SJSA1 (cell line): ENCODE measurements around the gene DLL4. TPM values are rescaled to one million over a fixed set of nuclear protein-coding genes. Genes with fewer than 3 reads are reported as not detected.

Experiments
- DNase-seq, 2 experiments: peaks; one replicate each; pipeline ENCODE4 v3.0.0-alpha.2; 2015 to 2020; ENCODE audit warnings: low spot score in 2 of 2, low read depth in 1 of 2
- H3K27ac ChIP-seq: fragments of 250-450 bp; sonication (Bioruptor Pico); 2 replicates; pipeline ENCODE4 v1.5.1; 2020; ENCODE audit warnings: mild to moderate bottlenecking, moderate library complexity
- H3K27me3 ChIP-seq: fragments of 250-450 bp; sonication (Bioruptor Pico); replicated peaks from 2 replicates; pipeline ENCODE4 v1.5.1; 2020; ENCODE audit warnings: mild to moderate bottlenecking, moderate library complexity
- H3K36me3 ChIP-seq: fragments of 250-450 bp; sonication (Bioruptor Pico); 2 replicates; pipeline ENCODE4 v1.5.1; 2020; ENCODE audit warnings: mild to moderate bottlenecking
- H3K4me1 ChIP-seq: fragments of 250-450 bp; sonication (Bioruptor Pico); replicated peaks from 2 replicates; pipeline ENCODE4 v1.6.1; 2021; ENCODE audit warnings: mild to moderate bottlenecking
- H3K4me3 ChIP-seq: fragments of 250-450 bp; sonication (Bioruptor Pico); 2 replicates; pipeline ENCODE4 v1.5.1; 2020; ENCODE audit warnings: mild to moderate bottlenecking
- H3K9me3 ChIP-seq: fragments of 250-450 bp; sonication (Bioruptor Pico); replicated peaks from 2 replicates; pipeline ENCODE4 v1.5.1; 2020; ENCODE audit warnings: mild to moderate bottlenecking
- total RNA-seq: library from RNA; depleted of rRNA; stranded (reverse); fragments of >200 nt; shearing (Covaris generic); gene quantifications from 2 replicates; pipeline ENCODE4 v1.2.3, GENCODE V29; 2014; rRNA removed

The DLL4 gene
- total RNA-seq = not detected in 2 replicates

DNA sequence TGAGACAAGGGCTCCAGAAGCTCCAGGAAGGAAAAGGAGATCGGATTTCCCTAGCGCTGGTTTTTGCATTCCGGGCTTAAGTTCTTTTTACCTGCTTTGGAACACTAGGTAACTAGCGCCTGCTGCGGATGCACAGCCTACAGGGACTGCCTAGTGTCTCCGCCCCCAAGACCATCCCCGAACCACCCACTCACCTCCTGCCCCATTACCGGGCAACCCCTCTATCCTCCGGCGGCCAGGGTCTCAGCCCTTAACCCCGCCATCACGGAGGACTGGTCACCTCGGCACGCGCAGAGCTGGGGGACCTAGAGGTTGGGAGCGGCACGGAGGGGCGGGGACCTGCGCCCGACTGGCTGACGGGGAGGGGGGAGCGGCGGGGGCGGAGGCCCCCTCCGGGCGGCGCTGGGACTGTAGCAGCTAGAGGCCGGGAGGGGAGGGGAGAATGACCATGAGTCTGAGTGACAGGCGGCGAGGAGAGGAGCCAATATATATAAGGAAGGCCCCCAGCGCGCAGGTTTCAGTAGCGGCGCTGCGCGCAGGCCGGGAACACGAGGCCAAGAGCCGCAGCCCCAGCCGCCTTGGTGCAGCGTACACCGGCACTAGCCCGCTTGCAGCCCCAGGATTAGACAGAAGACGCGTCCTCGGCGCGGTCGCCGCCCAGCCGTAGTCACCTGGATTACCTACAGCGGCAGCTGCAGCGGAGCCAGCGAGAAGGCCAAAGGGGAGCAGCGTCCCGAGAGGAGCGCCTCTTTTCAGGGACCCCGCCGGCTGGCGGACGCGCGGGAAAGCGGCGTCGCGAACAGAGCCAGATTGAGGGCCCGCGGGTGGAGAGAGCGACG lies at the start of gene DLL4:
Gene DLL4, plus strand, starts transcription at position 520 of the 839 bp plus-strand sequence. CDS start 329 bp downstream, outside the sequence.
- H3K36me3 ChIP-seq = no peaks in the 10 kb centered on the region
- H3K27me3 ChIP-seq = peaks cover 78% of the 10 kb centered on the region
- H3K27ac ChIP-seq = no peak within 1 kb of the TSS
- H3K4me1 ChIP-seq = peaks cover 38% of the 10 kb centered on the region
- peak within 1 kb of the TSS; percentile 15 for H3K4me3 ChIP-seq
- no peaks in the 10 kb centered on the region for H3K9me3 ChIP-seq
- no peak for DNase-seq

DNA sequence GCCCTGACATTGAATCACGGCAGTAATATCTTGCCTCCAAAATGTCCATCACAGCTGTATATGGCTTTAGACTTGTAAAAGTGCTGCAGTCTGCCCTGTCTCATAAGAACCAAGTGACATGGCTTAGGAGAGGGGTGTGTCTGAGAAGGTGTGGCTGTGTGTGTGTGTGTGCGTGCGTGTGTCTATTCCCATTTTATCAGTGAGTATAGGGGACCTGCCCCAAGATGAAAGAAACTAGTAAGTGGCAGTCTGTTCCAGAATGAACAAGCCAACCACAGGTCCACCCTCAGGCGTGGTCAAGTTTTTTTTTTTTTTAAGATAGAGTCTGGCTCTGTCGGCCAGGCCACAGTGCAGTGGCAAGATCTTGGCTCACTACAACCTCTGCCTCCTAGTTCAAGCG lies 49.5 kb upstream of the DLL4 start:
- DNase-seq = no peak
- Histone ChIP-seq H3K27ac (no peak overlapping the region), H3K4me3 (no peak overlapping the region), H3K9me3 (no peaks in the 10 kb centered on the region), H3K4me1 (no peaks in the 10 kb centered on the region), H3K36me3 (no peaks in the 10 kb centered on the region), H3K27me3 (no peaks in the 10 kb centered on the region)

DNA sequence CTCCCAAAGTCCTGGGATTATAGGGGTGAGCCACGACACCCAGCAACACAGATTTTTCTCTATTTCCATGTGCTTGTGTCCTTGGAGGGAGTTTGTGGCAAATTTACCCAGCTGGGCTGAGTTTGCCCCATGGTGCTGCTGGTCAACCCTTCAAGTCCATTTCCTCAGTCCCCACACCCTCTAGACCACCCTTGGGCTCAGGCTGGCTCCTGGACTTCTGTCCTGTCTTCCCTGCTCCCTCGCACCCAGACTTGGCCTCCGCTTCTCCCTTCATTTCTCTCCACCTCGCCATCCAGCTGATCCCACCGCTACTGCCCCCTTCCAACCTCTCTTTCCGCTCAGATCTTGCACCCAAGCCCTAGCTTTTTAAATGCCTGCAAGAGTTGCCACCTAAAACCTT lies 47.8 kb upstream of the DLL4 start:
- H3K9me3 ChIP-seq = no peaks in the 10 kb centered on the region
- no peaks in the 10 kb centered on the region for H3K4me1 ChIP-seq
- no peak for DNase-seq
- no peak overlapping the region for H3K4me3 ChIP-seq
- no peak overlapping the region for H3K27ac ChIP-seq
- H3K36me3 ChIP-seq = no peaks in the 10 kb centered on the region
- no peaks in the 10 kb centered on the region for H3K27me3 ChIP-seq

DNA sequence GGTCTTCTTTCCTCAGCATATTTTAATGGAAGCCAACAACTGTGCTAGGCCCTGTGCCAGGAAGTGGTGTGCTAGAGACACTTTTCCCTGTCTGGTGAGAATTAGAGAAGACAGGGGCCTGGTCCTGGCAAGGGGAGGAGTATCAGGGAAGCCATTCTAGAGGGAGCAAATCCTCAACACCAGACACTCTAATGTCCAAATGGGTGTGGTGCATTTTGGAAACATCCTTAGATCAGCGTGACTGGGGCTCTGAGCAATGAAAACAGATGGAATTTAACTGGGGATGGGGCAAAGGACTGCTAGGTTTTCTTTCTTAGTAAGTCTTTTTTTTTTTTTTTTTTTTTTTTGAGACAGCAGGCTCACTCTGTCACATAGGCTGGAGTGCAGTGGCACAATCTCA lies 42.6 kb upstream of the DLL4 start:
- no peak for DNase-seq
- Histone ChIP-seq H3K36me3 (no peaks in the 10 kb centered on the region), H3K4me3 (no peak overlapping the region), H3K27ac (no peak overlapping the region), H3K9me3 (no peaks in the 10 kb centered on the region), H3K4me1 (no peaks in the 10 kb centered on the region), H3K27me3 (no peaks in the 10 kb centered on the region)

DNA sequence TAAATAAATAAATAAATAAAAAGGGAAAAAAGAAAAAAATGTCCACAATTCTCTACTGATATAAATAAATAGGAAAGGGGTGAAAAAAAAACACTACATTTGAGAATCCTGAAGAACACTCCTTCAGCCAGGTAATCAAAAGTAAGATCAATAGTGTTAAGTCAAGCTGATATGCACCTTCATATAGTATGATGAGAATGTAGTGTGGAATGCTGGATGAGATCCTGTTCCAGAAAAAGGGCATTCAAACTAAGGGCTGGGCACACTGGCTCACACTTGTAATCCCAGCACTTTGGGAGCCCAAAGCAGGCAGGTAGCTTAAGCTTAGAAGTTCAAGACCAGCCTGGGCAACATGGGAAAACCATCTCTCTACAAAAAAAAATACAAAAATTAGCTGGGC lies 40.0 kb upstream of the DLL4 start:
- H3K9me3 ChIP-seq = no peaks in the 10 kb centered on the region
- no peak for DNase-seq

DNA sequence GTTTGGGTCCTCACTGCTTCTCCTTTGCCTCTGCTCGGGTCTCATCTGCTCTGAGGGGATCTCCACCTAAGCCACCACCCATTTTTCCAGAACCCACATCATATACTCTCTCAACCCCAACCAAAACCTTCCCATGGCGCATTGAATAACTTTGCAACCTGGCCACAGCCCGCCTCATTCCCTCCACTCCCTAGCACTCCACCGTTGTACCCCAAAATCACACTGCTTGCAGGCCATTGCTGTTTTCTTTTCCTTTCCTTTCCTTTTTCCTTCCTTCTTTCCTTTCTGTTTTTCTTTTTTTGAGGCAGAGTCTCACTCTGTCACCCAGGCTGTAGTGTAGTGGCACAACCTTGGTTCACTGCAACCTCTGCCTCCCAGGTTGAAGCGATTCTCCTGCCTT lies 38.0 kb upstream of the DLL4 start:
- DNase-seq = no peak
- peaks cover 11% of the 10 kb centered on the region for H3K4me1 ChIP-seq
- no peaks in the 10 kb centered on the region for H3K9me3 ChIP-seq
- H3K27me3 ChIP-seq = no peaks in the 10 kb centered on the region
- peaks cover 12% of the 10 kb centered on the region for H3K36me3 ChIP-seq
- H3K27ac ChIP-seq = no peak overlapping the region
- H3K4me3 ChIP-seq = no peak overlapping the region

More for the DNA sequence above, 40.0 kb upstream of the DLL4 start:
- no peaks in the 10 kb centered on the region for H3K27me3 ChIP-seq
- H3K36me3 ChIP-seq = no peaks in the 10 kb centered on the region
- peaks cover 5% of the 10 kb centered on the region for H3K4me1 ChIP-seq
- no peak overlapping the region for H3K27ac ChIP-seq
- no peak overlapping the region for H3K4me3 ChIP-seq

DNA sequence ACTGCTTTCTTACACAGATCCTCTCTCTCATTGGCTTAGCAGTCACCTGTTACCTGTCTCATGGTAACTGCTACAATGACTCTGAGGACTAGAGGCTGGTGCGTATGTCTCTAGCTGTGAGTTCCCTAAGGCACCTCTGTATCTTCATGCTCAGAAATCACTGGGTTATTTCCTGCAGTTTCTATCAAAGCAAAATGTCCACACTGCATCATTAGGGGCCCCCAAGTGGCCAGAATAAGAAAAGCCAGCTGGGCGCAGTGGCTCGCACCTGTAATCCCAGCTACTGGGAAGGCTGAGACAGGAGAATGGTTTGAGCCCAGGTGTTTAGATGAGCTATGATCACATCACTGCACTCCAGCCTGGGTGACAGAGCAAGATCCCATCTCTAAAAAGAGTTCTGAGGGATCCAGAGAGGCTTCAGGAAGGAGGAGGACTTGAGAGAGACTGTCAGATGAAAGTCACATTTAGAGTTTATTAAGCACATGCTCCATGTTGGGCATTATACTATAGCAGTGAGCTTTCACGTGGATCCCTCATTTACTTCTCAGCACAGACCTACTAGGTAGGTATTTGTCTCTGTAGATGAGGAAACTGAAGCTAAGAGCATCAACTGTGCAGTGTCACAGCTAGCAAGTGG lies 37.2 kb upstream of the DLL4 start:
- Histone ChIP-seq H3K4me3 (no peak overlapping the region), H3K4me1 (peaks cover 11% of the 10 kb centered on the region), H3K27ac (no peak overlapping the region), H3K9me3 (no peaks in the 10 kb centered on the region), H3K27me3 (no peaks in the 10 kb centered on the region), H3K36me3 (peaks cover 20% of the 10 kb centered on the region)
- DNase-seq = peak in 1 of 2 experiments; percentile 40

DNA sequence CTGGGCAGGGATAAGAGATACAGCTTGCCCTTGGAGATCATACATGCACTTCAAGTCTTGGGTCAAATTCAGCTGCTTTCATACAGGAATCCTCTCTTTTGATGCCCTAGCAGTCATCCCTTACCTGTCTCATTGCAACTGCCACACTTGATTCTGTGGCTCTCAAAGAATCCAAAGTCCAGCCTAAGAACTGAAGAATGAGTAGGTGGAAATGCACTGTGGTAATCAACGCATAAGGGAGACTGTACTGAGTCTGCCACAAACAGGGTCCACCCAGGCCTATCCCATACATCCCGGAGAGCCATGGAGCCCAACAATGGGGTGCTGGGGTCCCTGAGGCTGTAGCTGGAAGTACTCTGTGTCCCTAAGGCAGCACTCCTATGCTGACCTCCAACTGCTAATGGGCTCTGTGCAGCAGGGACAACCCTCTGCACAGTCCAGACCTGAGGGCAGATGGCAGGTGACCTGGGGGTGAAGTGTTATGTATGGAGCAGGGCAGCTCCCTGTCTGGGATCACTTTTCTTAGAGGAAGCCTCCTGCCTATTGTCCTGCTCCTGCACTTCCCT lies 36.6 kb upstream of the DLL4 start:
- H3K27me3 ChIP-seq = no peaks in the 10 kb centered on the region
- H3K27ac ChIP-seq = no peak overlapping the region
- peaks cover 11% of the 10 kb centered on the region for H3K4me1 ChIP-seq
- no peak for DNase-seq
- H3K36me3 ChIP-seq = peaks cover 24% of the 10 kb centered on the region
- H3K4me3 ChIP-seq = no peak overlapping the region
- no peaks in the 10 kb centered on the region for H3K9me3 ChIP-seq

DNA sequence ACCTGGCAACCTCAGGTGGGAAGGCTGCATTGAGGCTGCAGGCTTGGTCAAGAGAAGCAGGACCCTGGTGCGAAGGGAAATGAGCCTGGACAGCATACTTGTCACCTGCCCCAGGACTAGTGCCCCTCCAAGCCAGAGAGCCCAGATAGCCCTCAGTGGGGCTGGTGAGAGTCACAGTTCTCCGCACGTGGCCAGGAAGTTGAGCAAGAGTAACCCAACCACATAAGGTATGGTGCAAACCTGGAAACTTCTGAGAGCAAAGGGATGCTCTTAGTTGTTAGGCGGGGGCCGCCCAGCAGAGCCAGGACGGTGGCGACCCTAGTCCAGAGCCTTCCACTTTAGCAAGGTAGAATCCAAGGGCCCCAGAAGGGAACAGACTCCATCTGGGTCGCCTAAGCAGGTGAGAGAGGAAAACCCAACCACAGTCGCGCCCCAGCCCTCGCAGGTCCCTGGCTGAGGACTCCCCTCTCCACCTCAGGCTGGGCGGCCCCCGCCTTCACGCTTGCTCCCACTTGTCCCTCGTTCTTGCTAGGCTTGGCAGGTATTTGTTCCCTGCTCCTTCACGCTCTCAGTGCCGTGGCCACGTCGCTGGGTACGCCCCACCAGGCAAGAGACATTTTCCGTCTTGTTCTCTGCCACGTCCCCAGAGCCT lies 36.0 kb upstream of the DLL4 start:
- no peak overlapping the region for H3K27ac ChIP-seq
- no peak overlapping the region for H3K4me3 ChIP-seq
- DNase-seq = no peak
- H3K36me3 ChIP-seq = peaks cover 27% of the 10 kb centered on the region
- H3K9me3 ChIP-seq = no peaks in the 10 kb centered on the region
- no peaks in the 10 kb centered on the region for H3K27me3 ChIP-seq
- H3K4me1 ChIP-seq = peaks cover 11% of the 10 kb centered on the region

DNA sequence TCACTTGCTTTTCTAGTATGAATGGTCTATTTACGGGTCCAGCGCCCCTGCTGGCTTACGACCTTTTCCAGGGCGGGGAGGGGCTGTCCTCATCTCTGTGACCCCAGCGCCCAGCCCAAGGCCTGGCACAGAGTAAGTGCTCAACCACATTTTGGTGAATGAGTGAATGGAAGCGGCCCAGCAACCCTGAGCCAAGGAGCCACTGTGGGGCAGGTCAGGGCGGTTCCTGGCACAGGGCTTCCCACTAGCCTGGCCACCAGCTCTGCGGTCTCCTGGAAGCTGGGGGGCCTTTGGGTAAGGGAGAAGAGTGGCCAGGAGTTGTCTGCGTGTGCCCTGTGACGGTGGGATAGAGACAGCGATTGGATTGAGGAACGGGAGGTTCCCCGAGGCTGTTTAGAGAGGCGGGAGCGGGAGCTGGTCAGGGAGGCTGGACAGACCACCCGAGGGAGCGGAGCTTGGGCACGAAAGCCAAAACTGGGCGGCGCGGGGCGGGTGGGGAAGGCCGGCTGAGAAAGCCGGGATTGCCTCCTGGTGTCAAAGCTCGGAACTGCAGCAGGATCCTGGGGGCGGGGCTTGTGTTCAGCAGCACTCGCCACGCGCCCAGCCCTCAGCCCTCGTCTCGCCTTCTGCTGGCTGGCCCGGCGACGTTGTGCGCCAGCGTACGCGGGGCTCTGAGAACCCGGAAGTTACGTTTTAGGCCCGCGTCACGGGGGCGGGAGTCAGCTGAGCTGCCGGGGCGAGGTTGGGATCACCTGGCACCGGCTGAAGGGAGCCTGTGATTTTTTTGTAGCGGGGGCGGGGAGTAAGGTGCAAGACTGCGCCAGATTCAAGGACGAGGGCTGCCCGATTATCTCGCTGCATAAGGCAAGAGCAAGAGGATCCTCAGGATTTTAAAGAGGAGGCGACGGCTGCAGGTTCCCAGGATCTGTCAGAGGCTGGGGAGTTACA lies 35.1 kb upstream of the DLL4 start, which contains the start of gene VPS18:
Gene VPS18, plus strand, starts transcription at position 718 of the 948 bp plus-strand sequence. CDS start 319 bp downstream, outside the sequence.
- Histone ChIP-seq H3K4me3 (peak within 1 kb of the TSS; percentile 71), H3K4me1 (peaks cover 11% of the 10 kb centered on the region), H3K27ac (peak within 1 kb of the TSS; percentile 61), H3K27me3 (no peaks in the 10 kb centered on the region), H3K36me3 (peaks cover 36% of the 10 kb centered on the region), H3K9me3 (no peaks in the 10 kb centered on the region)
- peak; percentile 95 to 98 for DNase-seq

DNA sequence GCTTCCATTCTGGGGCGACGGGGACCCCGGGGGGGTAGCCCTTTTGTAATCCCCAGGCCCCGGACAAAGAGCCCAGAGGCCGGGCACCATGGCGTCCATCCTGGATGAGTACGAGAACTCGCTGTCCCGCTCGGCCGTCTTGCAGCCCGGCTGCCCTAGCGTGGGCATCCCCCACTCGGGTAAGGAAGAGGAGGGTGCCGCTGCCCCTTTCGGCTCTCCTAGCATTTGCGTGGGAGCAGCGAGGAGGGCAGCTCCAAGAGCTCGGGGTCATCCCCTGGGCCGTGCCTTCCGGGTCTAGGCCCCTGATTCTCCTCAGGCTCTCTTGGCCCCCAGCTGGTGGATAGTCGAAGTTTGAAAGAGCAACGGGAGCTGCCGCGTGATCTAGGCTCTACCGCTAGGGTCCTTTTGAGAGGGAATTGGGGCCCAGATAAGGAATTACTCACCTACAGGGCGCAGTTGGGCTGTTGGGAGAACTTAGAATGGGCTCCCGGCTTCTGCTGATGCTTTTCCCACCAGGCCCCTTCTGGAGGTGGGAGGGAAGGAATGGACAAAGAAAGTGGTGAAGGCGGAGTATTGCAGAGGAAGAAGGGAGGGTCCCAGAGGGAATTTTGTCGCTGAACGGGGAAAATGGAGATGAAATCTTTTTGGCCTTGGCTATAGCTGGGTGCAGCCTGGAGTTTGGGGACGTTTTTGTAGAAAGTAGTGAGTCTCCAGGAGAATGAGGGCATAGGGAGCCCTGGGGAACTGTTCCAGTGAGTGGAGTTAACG lies 34.3 kb upstream of the DLL4 start:
- Histone ChIP-seq H3K27me3 (no peaks in the 10 kb centered on the region), H3K4me1 (peaks cover 11% of the 10 kb centered on the region), H3K9me3 (no peaks in the 10 kb centered on the region), H3K27ac (peak overlapping the region; percentile 61), H3K36me3 (peaks cover 44% of the 10 kb centered on the region), H3K4me3 (peak overlapping the region; percentile 71)
- peak; percentile 77 to 82 for DNase-seq

DNA sequence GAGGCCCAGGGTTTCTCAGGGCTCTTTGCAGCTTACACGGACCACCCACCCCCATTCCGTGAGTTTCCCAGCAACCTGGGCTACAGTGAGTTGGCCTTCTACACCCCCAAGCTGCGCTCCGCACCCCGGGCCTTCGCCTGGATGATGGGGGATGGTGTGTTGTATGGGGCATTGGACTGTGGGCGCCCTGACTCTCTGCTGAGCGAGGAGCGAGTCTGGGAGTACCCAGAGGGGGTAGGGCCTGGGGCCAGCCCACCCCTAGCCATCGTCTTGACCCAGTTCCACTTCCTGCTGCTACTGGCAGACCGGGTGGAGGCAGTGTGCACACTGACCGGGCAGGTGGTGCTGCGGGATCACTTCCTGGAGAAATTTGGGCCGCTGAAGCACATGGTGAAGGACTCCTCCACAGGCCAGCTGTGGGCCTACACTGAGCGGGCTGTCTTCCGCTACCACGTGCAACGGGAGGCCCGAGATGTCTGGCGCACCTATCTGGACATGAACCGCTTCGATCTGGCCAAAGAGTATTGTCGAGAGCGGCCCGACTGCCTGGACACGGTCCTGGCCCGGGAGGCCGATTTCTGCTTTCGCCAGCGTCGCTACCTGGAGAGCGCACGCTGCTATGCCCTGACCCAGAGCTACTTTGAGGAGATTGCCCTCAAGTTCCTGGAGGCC lies 29.5 kb upstream of the DLL4 start:
- Histone ChIP-seq H3K27me3 (no peaks in the 10 kb centered on the region), H3K36me3 (peaks cover 84% of the 10 kb centered on the region), H3K27ac (no peak overlapping the region), H3K4me1 (peaks cover 6% of the 10 kb centered on the region; the same call in 1 of the 2 replicates), H3K9me3 (no peaks in the 10 kb centered on the region), H3K4me3 (no peak overlapping the region)
- DNase-seq = no peak
